H1 (cell line): ENCODE data around the gene DYSF. TPM values are rescaled to one million over a fixed set of nuclear protein-coding genes. Genes with fewer than 3 reads are reported as not detected.

Experiments used
- CTCF ChIA-PET: fragments of 300-600 bp; sonication (Branson Sonifier 250); formaldehyde crosslinking; loops from one replicate; lab custom pipeline; 2021; ENCODE audit not compliant: partially characterized antibody; lab: Charles Lee
- POLR2A ChIA-PET: fragments of 300-600 bp; sonication (Branson Sonifier 250); formaldehyde crosslinking; loops from one replicate; lab custom pipeline; 2021; ENCODE audit warnings: inconsistent platforms; ENCODE audit not compliant: partially characterized antibody; lab: Charles Lee
- DNase-seq, 2 experiments: peaks; one replicate each; pipeline versions ENCODE4 v3.0.0 to v3.0.0-alpha.2; 2010 to 2022; ENCODE audit warnings: low spot score in 2 of 2, low read depth in 1 of 2, mixed read lengths in 1 of 2
- FAIRE-seq: peaks from 2 replicates; lab custom pipeline; 2011; peaks lifted over from hg19 to GRCh38; lab: Jason Lieb, UNC
- H2AFZ ChIP-seq: 2 replicates; pipeline ENCODE4 v1.8.1; 2012; ENCODE audit warnings: low read length, inconsistent platforms
- H2AK5ac ChIP-seq: 2 replicates; pipeline ENCODE4 v1.6.1; 2013; ENCODE audit warnings: low read depth, low read length
- H2BK120ac ChIP-seq: replicated peaks from 2 replicates; pipeline ENCODE3; 2013; ENCODE audit warnings: low read depth, low read length, inconsistent platforms
- H2BK12ac ChIP-seq: 2 replicates; pipeline ENCODE4 v1.6.1; 2013; ENCODE audit warnings: low read depth, low read length
- H2BK15ac ChIP-seq: 2 replicates; pipeline ENCODE4 v1.6.1; 2013; ENCODE audit warnings: low read length
- H2BK20ac ChIP-seq: 2 replicates; pipeline ENCODE4 v1.6.1; 2013; ENCODE audit warnings: low read length
- H2BK5ac ChIP-seq: 2 replicates; pipeline ENCODE4 v1.6.1; 2013; ENCODE audit warnings: low read depth, low read length
- H3K14ac ChIP-seq: 2 replicates; pipeline ENCODE4 v1.6.1; 2013; ENCODE audit warnings: inconsistent platforms; ENCODE audit not compliant: insufficient read length
- H3K18ac ChIP-seq: 2 replicates; pipeline ENCODE4 v1.6.1; 2013; ENCODE audit warnings: low read length; ENCODE audit errors: extremely low read depth
- H3K23ac ChIP-seq: 2 replicates; pipeline ENCODE4 v1.6.1; 2013; ENCODE audit warnings: inconsistent platforms; ENCODE audit not compliant: insufficient read length
- H3K23me2 ChIP-seq: 2 replicates; pipeline ENCODE4 v1.6.1; 2013; ENCODE audit warnings: low read depth, low read length
- H3K27ac ChIP-seq: 2 replicates; pipeline ENCODE4 v1.6.1; 2011; ENCODE audit warnings: low read depth, low read length, inconsistent platforms
- H3K27me3 ChIP-seq, 4 experiments: replicated peaks in 1 of 4; 1 replicate in 1 of 4; 2 replicates in 3 of 4; pipeline versions ENCODE4 v1.6.1 to v1.8.1; 2011 to 2013; ENCODE audit warnings: low read length in 3 of 4, mild to moderate bottlenecking in 3 of 4, inconsistent platforms in 2 of 4, mixed read lengths in 2 of 4, moderate library complexity in 1 of 4; ENCODE audit not compliant: control insufficient read depth in 3 of 4, insufficient read depth in 3 of 4; ENCODE audit errors: extremely low read depth in 1 of 4
- H3K36me3 ChIP-seq, 4 experiments: 2 replicates each; pipeline versions ENCODE4 v1.6.1 to v1.8.1; 2011 to 2013; ENCODE audit warnings: mild to moderate bottlenecking in 4 of 4, low read length in 3 of 4, moderate library complexity in 2 of 4, control low read depth in 1 of 4, inconsistent platforms in 1 of 4; ENCODE audit not compliant: insufficient read depth in 4 of 4, control insufficient read depth in 2 of 4
- H3K4ac ChIP-seq: replicated peaks from 2 replicates; pipeline ENCODE3; 2013; ENCODE audit warnings: low read length, low read depth, mixed read lengths, inconsistent platforms; ENCODE audit not compliant: insufficient read length
- H3K4me1 ChIP-seq, 4 experiments: replicated peaks in 1 of 4; 1 replicate in 1 of 4; 2 replicates in 3 of 4; pipeline versions ENCODE4 v1.6.1 to v1.8.1; 2011 to 2013; ENCODE audit warnings: low read length in 3 of 4, inconsistent platforms in 2 of 4, mixed read lengths in 1 of 4; ENCODE audit not compliant: insufficient read depth in 4 of 4, control insufficient read depth in 3 of 4
- H3K4me2 ChIP-seq, 2 experiments: 2 replicates each; pipeline versions ENCODE4 v1.6.1 to v1.8.1; 2011 to 2013; ENCODE audit warnings: low read depth in 2 of 2, low read length in 2 of 2, control low read depth in 1 of 2, inconsistent platforms in 1 of 2, mild to moderate bottlenecking in 1 of 2; ENCODE audit not compliant: insufficient read depth in 1 of 2
- H3K4me3 ChIP-seq, 4 experiments: fragments of 200-600, 300-600 bp in 1 of 4; sonication (generic), shearing (Covaris generic), sonication (Bioruptor Twin) in 1 of 4; 2 replicates each; pipeline versions ENCODE4 v1.5.1 to v1.8.1; 2011 to 2016; ENCODE audit warnings: low read length in 4 of 4, low read depth in 3 of 4, control low read depth in 2 of 4, inconsistent platforms in 2 of 4, mild to moderate bottlenecking in 2 of 4, mixed read lengths in 1 of 4, moderate library complexity in 1 of 4; ENCODE audit not compliant: insufficient read depth in 2 of 4; ENCODE audit errors: extremely low read depth in 1 of 4
- H3K56ac ChIP-seq: replicated peaks from 2 replicates; pipeline ENCODE3; 2013; ENCODE audit warnings: low read depth, mild to moderate bottlenecking, mixed read lengths, low read length, inconsistent platforms; ENCODE audit not compliant: insufficient read length
- H3K79me1 ChIP-seq: 2 replicates; pipeline ENCODE4 v1.6.1; 2013; ENCODE audit warnings: low read depth, low read length, control low read depth
- H3K79me2 ChIP-seq, 2 experiments: 2 replicates each; pipeline versions ENCODE4 v1.6.1 to v1.8.1; 2012 to 2013; ENCODE audit warnings: low read length in 2 of 2, mild to moderate bottlenecking in 2 of 2, inconsistent platforms in 1 of 2; ENCODE audit not compliant: insufficient read depth in 2 of 2, control insufficient read depth in 1 of 2
- H3K9ac ChIP-seq, 4 experiments: replicated peaks in 1 of 4; 1 replicate in 1 of 4; 2 replicates in 3 of 4; pipeline versions ENCODE4 v1.6.1 to v1.8.1; 2011 to 2013; ENCODE audit warnings: low read depth in 3 of 4, low read length in 3 of 4, control low read depth in 2 of 4, mild to moderate bottlenecking in 2 of 4, moderate library complexity in 2 of 4, inconsistent platforms in 1 of 4; ENCODE audit errors: extremely low read depth in 1 of 4
- H3K9me3 ChIP-seq, 2 experiments: 2 replicates each; pipeline versions ENCODE4 v1.6.1 to v1.8.1; 2012 to 2013; ENCODE audit warnings: mild to moderate bottlenecking in 2 of 2, moderate library complexity in 2 of 2, control low read depth in 1 of 2, inconsistent platforms in 1 of 2, low read depth in 1 of 2, low read length in 1 of 2, mixed read lengths in 1 of 2; ENCODE audit not compliant: insufficient read depth in 2 of 2
- H4K20me1 ChIP-seq, 2 experiments: replicated peaks in 1 of 2; 2 replicates each; pipeline versions ENCODE3 to v1.8.1; 2011 to 2013; ENCODE audit warnings: inconsistent platforms in 2 of 2, low read length in 2 of 2, mild to moderate bottlenecking in 1 of 2; ENCODE audit not compliant: insufficient read depth in 2 of 2, control insufficient read depth in 1 of 2
- H4K5ac ChIP-seq: 2 replicates; pipeline ENCODE4 v1.6.1; 2013; ENCODE audit warnings: low read length, low read depth, mixed read lengths, inconsistent platforms; ENCODE audit not compliant: insufficient read length
- H4K8ac ChIP-seq: 2 replicates; pipeline ENCODE4 v1.8.0; 2013; ENCODE audit warnings: mild to moderate bottlenecking, moderate library complexity, low read length, inconsistent platforms; ENCODE audit not compliant: insufficient read depth; ENCODE audit errors: extremely low read depth
- H4K91ac ChIP-seq: replicated peaks from 2 replicates; pipeline ENCODE3; 2013; ENCODE audit warnings: low read length, mixed read lengths, inconsistent platforms; ENCODE audit not compliant: insufficient read length
- ATF3 ChIP-seq: IDR thresholded peaks from 2 replicates; pipeline ENCODE4 v1.6.1; 2011; ENCODE audit warnings: low read depth, mild to moderate bottlenecking, low read length; ENCODE audit not compliant: insufficient read depth
- CHD1 ChIP-seq: IDR thresholded peaks from 2 replicates; pipeline ENCODE4 v1.6.1; 2012; ENCODE audit warnings: low read depth, low read length, improper control_type of control experiment
- E2F6 ChIP-seq: IDR thresholded peaks from 2 replicates; pipeline ENCODE4 v1.6.1; 2012; ENCODE audit warnings: inconsistent platforms
- MAFK ChIP-seq: IDR thresholded peaks from 2 replicates; pipeline ENCODE4 v1.6.1; 2012; ENCODE audit warnings: low read depth, mild to moderate bottlenecking, improper control_type of control experiment, low read length
- RBBP5 ChIP-seq: IDR thresholded peaks from 2 replicates; pipeline ENCODE4 v1.7.1; 2012; ENCODE audit warnings: low read depth, mild to moderate bottlenecking, inconsistent platforms, low read length, moderate library complexity, borderline replicate concordance
- WGBS, 2 experiments: shearing (Covaris generic) in 1 of 2; methylation state at CpG; one replicate each; pipeline versions ENCODE4 v1.1.6 to v1.1.7; 2013 to 2015; ENCODE audit warnings: low lambda C conversion rate in 2 of 2, mixed read lengths in 2 of 2, inconsistent platforms in 1 of 2, low coverage in 1 of 2, missing lambda C conversion rate in 1 of 2; ENCODE audit not compliant: insufficient replicate concordance in 2 of 2, insufficient coverage in 1 of 2, insufficient read length in 1 of 2; ENCODE audit errors: extremely low coverage in 1 of 2, missing lambda C conversion rate in 1 of 2; 5-methylcytosine and 5-hydroxymethylcytosine counted together
- polyA plus RNA-seq, 7 experiments: library from polyadenylated mRNA; depleted of rRNA in 3 of 7; stranded (reverse) in 5 of 7; unstranded in 2 of 7; fragments of >200 nt in 5 of 7; fragments of 200-250 nt in 2 of 7; gene quantifications; 1 replicate in 5 of 7; 2 replicates in 1 of 7; 4 replicates in 1 of 7; pipeline versions ENCODE4 v1.2.1 to v1.2.3, GENCODE V29; 2011 to 2013; ENCODE audit warnings: missing spikeins in 2 of 7, mixed read lengths in 2 of 7
- total RNA-seq: library from RNA; stranded (reverse); fragmentation: NEBNext Ultra II Directional; extraction: Animal tissue kit (Norgen Biotek cat#: 25700); gene quantifications from 2 replicates; pipeline ENCODE4 v1.2.1, GENCODE V29; 2021

Gene DYSF
- total and polyA plus RNA-seq, 2 of the 8 experiments (the other 6 are each of a cell fraction or from before 2014, with no cell fraction given) = 5.8 to 7.1 TPM

DNA sequence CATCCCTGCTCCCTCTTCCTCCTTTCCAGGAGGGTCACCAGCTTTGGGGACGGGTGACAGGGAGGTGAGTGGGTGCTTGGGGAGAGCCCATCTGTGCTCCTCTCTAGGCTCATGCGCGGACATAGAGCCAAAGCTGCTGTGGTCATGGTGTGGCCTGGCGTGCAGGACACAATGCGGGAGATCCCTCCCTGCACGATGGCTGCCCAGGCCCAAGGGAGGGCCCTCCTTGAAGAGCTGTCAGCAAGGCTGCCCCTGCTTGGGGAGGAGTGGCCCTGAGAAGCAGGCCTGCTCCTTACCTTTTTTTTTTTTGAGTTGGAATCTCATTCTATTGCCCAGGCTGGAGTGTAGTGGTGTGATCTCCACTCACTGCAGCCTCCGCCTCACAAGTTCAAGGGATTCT, 111.4 kb downstream of the DYSF start:
- H3K18ac ChIP-seq = no peak overlapping the region
- H3K4me3 ChIP-seq = no peak overlapping the region
- no peak overlapping the region for H2BK12ac ChIP-seq
- H3K4ac ChIP-seq = no peak overlapping the region
- H3K79me2 ChIP-seq = no peaks in the 10 kb centered on the region
- ChIA-PET POLR2A (interaction anchor here (0.7 kb wide), 1 partner anchor 12 kb away, joined by 3 read pairs; no protein-coding TSS in a partner anchor), CTCF (interaction anchor here (1.3 to 22.8 kb wide), 3 partner anchors 16 to 235 kb away, joined by 3 to 386 read pairs (median 5); no protein-coding TSS in a partner anchor)
- H4K5ac ChIP-seq = no peak overlapping the region
- no peaks in the 10 kb centered on the region for H3K9me3 ChIP-seq
- H2AFZ ChIP-seq = no peak overlapping the region
- no peaks in the 10 kb centered on the region for H3K27me3 ChIP-seq
- no peaks in the 10 kb centered on the region for H4K20me1 ChIP-seq
- no peaks in the 10 kb centered on the region for H3K23me2 ChIP-seq
- H3K79me1 ChIP-seq = no peaks in the 10 kb centered on the region
- H4K8ac ChIP-seq = no peak overlapping the region
- H3K27ac ChIP-seq = no peak overlapping the region
- FAIRE-seq = no peak
- H3K56ac ChIP-seq = no peak overlapping the region
- H4K91ac ChIP-seq = no peak overlapping the region
- H3K36me3 ChIP-seq = no peaks in the 10 kb centered on the region
- no peak overlapping the region for H3K9ac ChIP-seq
- WGBS, 2 experiments = 86% methylated on average over 6 of the region's 7 CpGs; no CpG with 5 or more reads in 1 of the 2 experiments
- no peaks in the 10 kb centered on the region for H3K4me1 ChIP-seq
- no peak overlapping the region for H2AK5ac ChIP-seq
- no peak overlapping the region for H2BK5ac ChIP-seq
- no peak overlapping the region for H3K14ac ChIP-seq
- no peak overlapping the region for H2BK15ac ChIP-seq
- H3K23ac ChIP-seq = no peak overlapping the region
- H2BK20ac ChIP-seq = no peak overlapping the region
- H3K4me2 ChIP-seq = no peak overlapping the region
- DNase-seq = no peak
- no peak overlapping the region for H2BK120ac ChIP-seq
- TF ChIP-seq E2F6 = no peak
- TF ChIP-seq MAFK = no peak
- no peak for TF ChIP-seq RBBP5
- TF ChIP-seq ATF3 = no peak
- TF ChIP-seq CHD1 = no peak
